B cell (primary cell): ENCODE data around the gene HIVEP1. TPM values are rescaled to one million over a fixed set of nuclear protein-coding genes. Genes with fewer than 3 reads are reported as not detected.

Experiments
- ATAC-seq: fragments of 200-7000 bp; cut with Tn5 transposase; one replicate; pipeline ENCODE4 v1.10.0; 2021; ENCODE audit warnings: low read depth, mild to moderate bottlenecking, moderate number of reproducible peaks, moderate library complexity
- CTCF ChIA-PET: fragments of 350-600 bp; sonication (Branson Sonifier 250); formaldehyde crosslinking; loops from one replicate; lab custom pipeline; 2021; ENCODE audit warnings: antibody characterized with exemption, inconsistent platforms; lab: Charles Lee
- POLR2A ChIA-PET: fragments of 350-600 bp; sonication (Branson Sonifier 250); formaldehyde crosslinking; loops from one replicate; lab custom pipeline; 2021; ENCODE audit warnings: antibody characterized with exemption; lab: Charles Lee
- DNase-seq: peaks from one replicate; pipeline ENCODE4 v3.0.0; 2013
- H2AFZ ChIP-seq: 2 replicates; pipeline ENCODE4 v1.6.1; 2012; ENCODE audit warnings: mild to moderate bottlenecking, low read depth, low read length; ENCODE audit not compliant: insufficient read depth, poor library complexity, severe bottlenecking
- H3K27ac ChIP-seq, 2 donors: 1 replicate in 1 of 2; 2 replicates in 1 of 2; pipeline ENCODE4 v1.5.1; 2012 to 2013; ENCODE audit warnings: low read length in 2 of 2, mild to moderate bottlenecking in 2 of 2, moderate library complexity in 1 of 2
- H3K27me3 ChIP-seq, 4 experiments: fragments of 200-600 bp in 1 of 4; sonication (generic) in 1 of 4; replicated peaks in 1 of 4; 1 replicate in 2 of 4; 2 replicates in 2 of 4; pipeline versions ENCODE4 v1.6.1 to v1.7.0; 2013 to 2016; ENCODE audit warnings: low read length in 3 of 4, mild to moderate bottlenecking in 2 of 4, mixed read lengths in 1 of 4, moderate library complexity in 1 of 4; ENCODE audit not compliant: insufficient read depth in 4 of 4, control insufficient read depth in 3 of 4; ENCODE audit errors: control extremely low read depth in 1 of 4
- H3K36me3 ChIP-seq, 2 experiments: replicated peaks in 1 of 2; 1 replicate in 1 of 2; 2 replicates in 1 of 2; pipeline versions ENCODE4 v1.6.1 to v1.7.1; 2013; ENCODE audit warnings: low read length in 1 of 2; ENCODE audit not compliant: insufficient read depth in 2 of 2, control insufficient read depth in 1 of 2; ENCODE audit errors: control extremely low read depth in 1 of 2, extremely low read depth in 1 of 2
- H3K4me1 ChIP-seq, 2 donors: fragments of 200-600 bp in 1 of 2; sonication (generic) in 1 of 2; 1 replicate in 1 of 2; 2 replicates in 1 of 2; pipeline versions ENCODE4 v1.5.1 to v1.6.1; 2013 to 2017; ENCODE audit warnings: low read length in 2 of 2; ENCODE audit not compliant: control insufficient read depth in 2 of 2, insufficient read depth in 2 of 2
- H3K4me2 ChIP-seq: replicated peaks from 2 replicates; pipeline ENCODE3; 2012; ENCODE audit warnings: mild to moderate bottlenecking, low read depth, low read length; ENCODE audit not compliant: poor library complexity, severe bottlenecking
- H3K4me3 ChIP-seq, 5 experiments: fragments of 200-600 bp in 1 of 5; sonication (generic) in 1 of 5; 1 replicate in 3 of 5; 2 replicates in 2 of 5; pipeline versions ENCODE4 v1.5.1 to v1.7.0; 2011 to 2016; ENCODE audit warnings: low read length in 4 of 5, mild to moderate bottlenecking in 4 of 5, low read depth in 2 of 5, control low read depth in 1 of 5, moderate library complexity in 1 of 5; ENCODE audit not compliant: insufficient read depth in 1 of 5; ENCODE audit errors: control extremely low read depth in 1 of 5, extremely low read depth in 1 of 5
- H3K79me2 ChIP-seq: fragments of 200-600 bp; sonication (generic); one replicate; pipeline ENCODE4 v1.6.0; 2016; ENCODE audit warnings: low read length; ENCODE audit not compliant: control insufficient read depth, insufficient read depth
- H3K9ac ChIP-seq: fragments of 200-600 bp; sonication (generic); 2 replicates; pipeline ENCODE4 v1.6.1; 2017; ENCODE audit warnings: mild to moderate bottlenecking, low read length, moderate library complexity
- H3K9me3 ChIP-seq, 3 donors: one replicate each; pipeline versions ENCODE4 v1.6.1 to v1.7.1; 2013; ENCODE audit warnings: low read length in 2 of 3; ENCODE audit not compliant: control insufficient read depth in 2 of 3, insufficient read depth in 1 of 3; ENCODE audit errors: control extremely low read depth in 1 of 3
- H4K20me1 ChIP-seq: 2 replicates; pipeline ENCODE4 v1.6.0; 2012; ENCODE audit warnings: mild to moderate bottlenecking, low read length; ENCODE audit not compliant: insufficient read depth, control insufficient read depth, poor library complexity, severe bottlenecking
- H3K27ac Mint-ChIP-seq: one replicate; pipeline ENCODE4 v1.8.0; 2021; ENCODE audit warnings: mixed read lengths
- H3K27me3 Mint-ChIP-seq: one replicate; pipeline ENCODE4 v1.8.0; 2021; ENCODE audit warnings: mixed read lengths
- H3K4me1 Mint-ChIP-seq: one replicate; pipeline ENCODE4 v1.8.0; 2021; ENCODE audit warnings: mixed read lengths
- H3K4me3 Mint-ChIP-seq: one replicate; pipeline ENCODE4 v1.8.0; 2021; ENCODE audit warnings: mixed read lengths
- H3K9me3 Mint-ChIP-seq: one replicate; pipeline ENCODE4 v1.8.0; 2022; ENCODE audit warnings: mixed read lengths; ENCODE audit not compliant: insufficient read depth
- EZH2 ChIP-seq: IDR thresholded peaks from 2 replicates; pipeline ENCODE4 v1.6.1; 2012; ENCODE audit warnings: borderline replicate concordance, low read depth, mild to moderate bottlenecking, moderate library complexity, low read length; ENCODE audit not compliant: insufficient read depth, poor library complexity, severe bottlenecking
- WGBS: methylation state at CpG from one replicate; pipeline ENCODE4 v1.1.5; 2013; ENCODE audit warnings: missing lambda C conversion rate; ENCODE audit not compliant: insufficient coverage; 5-methylcytosine and 5-hydroxymethylcytosine counted together
- intact Hi-C: fragments of 100-400 bp; cut with micrococcal nuclease; formaldehyde crosslinking; loops from one replicate; pipeline ENCODE4 v1.10.0; 2022
- polyA plus RNA-seq: library from polyadenylated mRNA; depleted of rRNA; stranded (reverse); fragments of >200 nt; gene quantifications from 2 replicates; pipeline ENCODE4 v1.2.3, GENCODE V29; 2012
- total RNA-seq, 2 donors: library from RNA; stranded (reverse); fragments of 120-200 nt in 1 of 2; gene quantifications; 1 replicate in 1 of 2; 2 replicates in 1 of 2; pipeline versions ENCODE4 v1.2.3 to v1.2.4, GENCODE V29; 2013 to 2022
- TF ChIP-seq, protein P1 (sequence below): fragments of 200-600 bp; IDR thresholded peaks from one replicate; pipeline ENCODE4 v1.8.0; 2022; ENCODE audit warnings: antibody characterized with exemption, mild to moderate bottlenecking

HIVEP1 gene
- total and polyA plus RNA-seq, 2 donors (not counting 1 experiment from before 2014, with no cell fraction given): 11.3 to 96.5 TPM

DNA sequence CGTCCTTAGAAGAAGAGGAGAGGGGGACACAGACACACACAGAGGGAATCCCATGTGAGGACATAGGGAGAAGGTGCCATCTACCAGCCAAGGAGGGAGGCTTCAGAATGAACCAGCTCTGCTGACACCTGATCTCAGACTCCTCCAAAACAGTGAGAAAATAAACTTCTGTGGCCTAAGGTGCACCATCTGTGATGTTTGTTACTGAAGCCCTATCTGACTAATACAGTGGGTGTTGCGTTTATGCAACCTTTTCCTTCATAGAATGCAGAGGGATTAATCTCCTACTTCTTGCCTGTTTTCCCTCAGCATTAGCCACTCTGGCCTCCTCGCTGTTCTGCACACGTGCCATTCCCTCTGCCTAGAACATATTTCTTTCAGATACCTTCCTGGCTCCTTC, 196.6 kb downstream of the HIVEP1 start:
- no peaks in the 10 kb centered on the region for H3K79me2 ChIP-seq
- H3K9me3 ChIP-seq: peaks cover 0 to 2% (median 0%) of the 10 kb centered on the region in 3 donors
- intact Hi-C loops: no loop called here
- Mint-ChIP-seq H3K27me3 (no peaks in the 10 kb centered on the region), H3K4me1 (peaks cover 7% of the 10 kb centered on the region), H3K4me3 (no peak overlapping the region), H3K27ac (no peak overlapping the region), H3K9me3 (no peaks in the 10 kb centered on the region)
- no peak for TF ChIP-seq EZH2
- TF ChIP-seq, protein P1, sequence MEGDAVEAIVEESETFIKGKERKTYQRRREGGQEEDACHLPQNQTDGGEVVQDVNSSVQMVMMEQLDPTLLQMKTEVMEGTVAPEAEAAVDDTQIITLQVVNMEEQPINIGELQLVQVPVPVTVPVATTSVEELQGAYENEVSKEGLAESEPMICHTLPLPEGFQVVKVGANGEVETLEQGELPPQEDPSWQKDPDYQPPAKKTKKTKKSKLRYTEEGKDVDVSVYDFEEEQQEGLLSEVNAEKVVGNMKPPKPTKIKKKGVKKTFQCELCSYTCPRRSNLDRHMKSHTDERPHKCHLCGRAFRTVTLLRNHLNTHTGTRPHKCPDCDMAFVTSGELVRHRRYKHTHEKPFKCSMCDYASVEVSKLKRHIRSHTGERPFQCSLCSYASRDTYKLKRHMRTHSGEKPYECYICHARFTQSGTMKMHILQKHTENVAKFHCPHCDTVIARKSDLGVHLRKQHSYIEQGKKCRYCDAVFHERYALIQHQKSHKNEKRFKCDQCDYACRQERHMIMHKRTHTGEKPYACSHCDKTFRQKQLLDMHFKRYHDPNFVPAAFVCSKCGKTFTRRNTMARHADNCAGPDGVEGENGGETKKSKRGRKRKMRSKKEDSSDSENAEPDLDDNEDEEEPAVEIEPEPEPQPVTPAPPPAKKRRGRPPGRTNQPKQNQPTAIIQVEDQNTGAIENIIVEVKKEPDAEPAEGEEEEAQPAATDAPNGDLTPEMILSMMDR: no peak
- CTCF ChIA-PET: no interaction called here
- no peak overlapping the region for H3K27ac ChIP-seq
- 94% methylated on average over 3 of the region's 4 CpGs for WGBS
- no peaks in the 10 kb centered on the region for H3K4me1 ChIP-seq
- H3K4me3 ChIP-seq: no peak overlapping the region
- no peak overlapping the region for H2AFZ ChIP-seq
- no peaks in the 10 kb centered on the region for H4K20me1 ChIP-seq
- no peak overlapping the region for H3K4me2 ChIP-seq
- H3K9ac ChIP-seq: no peak overlapping the region
- DNase-seq (no peak), ATAC-seq (no peak)
- no peaks in the 10 kb centered on the region for H3K27me3 ChIP-seq
- POLR2A ChIA-PET: no interaction called here
- no peaks in the 10 kb centered on the region for H3K36me3 ChIP-seq

Other genes with a start within 250 kb of the HIVEP1 start
- gene ADTRP, start 233.5 kb upstream of the HIVEP1 start, total RNA-seq: 1.2 and 1.5 TPM in 2 replicates
- 0.18 and 0.84 TPM in 2 replicates for gene ADTRP, start 233.5 kb upstream of the HIVEP1 start, polyA plus RNA-seq